SU-DHL-6 (cell line): ENCODE data around the gene GNS.

Experiments
- H2AFZ ChIP-seq: fragments of 200-600 bp; sonication (generic); 2 replicates; pipeline ENCODE4 v1.6.1; 2014; ENCODE audit warnings: low read depth, mild to moderate bottlenecking, moderate library complexity, mixed read lengths, antibody characterized with exemption, low read length; ENCODE audit not compliant: severe bottlenecking
- H3F3A ChIP-seq: fragments of 200-600 bp; shearing (Covaris generic); 2 replicates; pipeline ENCODE4 v1.6.0; 2016; ENCODE audit warnings: antibody characterized with exemption, mild to moderate bottlenecking; ENCODE audit not compliant: insufficient read depth
- H3K27ac ChIP-seq: fragments of 200-600 bp; sonication (generic); 2 replicates; pipeline ENCODE4 v1.5.1; 2016; ENCODE audit warnings: low read depth, mild to moderate bottlenecking, low read length, moderate library complexity, mixed read lengths
- H3K27me3 ChIP-seq: fragments of 200-600 bp; sonication (generic), shearing (Covaris generic); 2 replicates; pipeline ENCODE4 v1.6.0; 2014; ENCODE audit warnings: mild to moderate bottlenecking, low read length
- H3K36me3 ChIP-seq: fragments of 200-600 bp; sonication (generic); 2 replicates; pipeline ENCODE4 v1.6.1; 2014; ENCODE audit warnings: mild to moderate bottlenecking, low read length, mixed read lengths
- H3K4me2 ChIP-seq: fragments of 300-600, 200-600 bp; shearing (Covaris generic), sonication (generic); 2 replicates; pipeline ENCODE4 v1.6.0; 2014; ENCODE audit warnings: low read length, low read depth, mild to moderate bottlenecking; ENCODE audit not compliant: poor library complexity, severe bottlenecking
- H3K4me3 ChIP-seq: fragments of 200-600 bp; sonication (generic); 2 replicates; pipeline ENCODE4 v1.5.1; 2014; ENCODE audit warnings: antibody characterized with exemption, low read length, mild to moderate bottlenecking, mixed read lengths; ENCODE audit not compliant: insufficient read depth, poor library complexity, severe bottlenecking
- H3K79me2 ChIP-seq: fragments of 200-600 bp; sonication (generic); 2 replicates; pipeline ENCODE4 v1.6.1; 2014; ENCODE audit warnings: mild to moderate bottlenecking, low read length, moderate library complexity; ENCODE audit not compliant: insufficient read depth
- H3K9ac ChIP-seq: fragments of 200-600 bp; sonication (generic); 2 replicates; pipeline ENCODE4 v1.7.0; 2014; ENCODE audit warnings: mild to moderate bottlenecking, low read length
- H3K9me2 ChIP-seq: fragments of 200-600 bp; sonication (generic); replicated peaks from 2 replicates; pipeline ENCODE4 v1.6.1; 2014; ENCODE audit warnings: low read length; ENCODE audit not compliant: insufficient read depth
- H3K9me3 ChIP-seq: fragments of 200-600 bp; sonication (generic); 2 replicates; pipeline ENCODE4 v1.6.1; 2014; ENCODE audit warnings: low read length, mixed read lengths; ENCODE audit not compliant: insufficient read depth
- H4K20me1 ChIP-seq: fragments of 200-600 bp; sonication (generic); 2 replicates; pipeline ENCODE4 v1.6.1; 2014; ENCODE audit warnings: low read depth, mild to moderate bottlenecking, antibody characterized with exemption, low read length, moderate library complexity, mixed read lengths
- EZH2phosphoT487 ChIP-seq: fragments of 200-600 bp; sonication (generic), shearing (Covaris generic); conservative IDR thresholded peaks from 2 replicates; pipeline ENCODE4 v1.6.1; 2018; ENCODE audit warnings: mild to moderate bottlenecking, antibody characterized with exemption, low read length, moderate library complexity, mixed read lengths
- TF ChIP-seq, protein P1 (sequence below): fragments of 200-600 bp; sonication (generic); IDR thresholded peaks from one replicate; pipeline ENCODE4 v1.5.1; 2017; ENCODE audit warnings: antibody characterized with exemption, mild to moderate bottlenecking, low read length, moderate library complexity; ENCODE audit not compliant: insufficient read depth, poor library complexity, severe bottlenecking

GNS gene

DNA sequence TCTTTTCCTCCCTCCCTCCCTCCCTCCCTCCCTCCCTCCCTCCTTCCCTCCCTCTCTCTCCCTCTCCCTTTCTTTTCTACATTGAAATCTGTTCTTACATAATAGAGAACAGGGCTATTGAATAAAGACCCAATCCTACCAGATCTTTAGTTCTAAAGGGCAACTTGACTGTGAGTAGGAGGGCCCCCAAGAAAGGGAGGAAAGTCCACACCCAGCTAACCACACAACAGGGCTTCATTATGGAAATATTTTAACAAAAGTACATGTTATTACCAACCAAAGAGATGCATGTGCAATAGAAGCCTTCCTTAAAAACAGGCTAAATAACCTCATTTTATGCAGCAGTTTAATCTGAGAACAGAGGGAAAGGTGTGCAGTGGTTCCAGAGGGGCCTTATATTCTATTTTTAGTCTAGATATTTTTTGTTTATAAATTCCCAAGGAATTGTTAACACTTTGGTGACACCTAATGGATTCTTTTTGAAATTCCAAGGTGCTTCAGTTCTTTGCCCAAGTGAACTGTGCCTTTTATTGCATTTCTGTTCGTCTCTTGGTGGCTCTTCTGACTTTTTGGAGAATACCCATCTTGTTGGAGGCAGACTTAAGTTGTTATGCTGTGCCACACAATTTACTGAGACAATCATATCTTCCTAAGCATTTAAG lies 63.0 kb downstream of the GNS start:
- Histone ChIP-seq H3K4me3 (no peak overlapping the region), H3K9me2 (no peaks in the 10 kb centered on the region), H3K36me3 (no peaks in the 10 kb centered on the region), H3K79me2 (no peaks in the 10 kb centered on the region), H2AFZ (no peak overlapping the region), H3K27me3 (no peaks in the 10 kb centered on the region), H3K27ac (no peak overlapping the region), H3K9me3 (no peaks in the 10 kb centered on the region), H3K9ac (no peak overlapping the region), H4K20me1 (no peaks in the 10 kb centered on the region), H3F3A (peaks cover 8% of the 10 kb centered on the region; the same call in 1 of the 2 replicates), H3K4me2 (no peak overlapping the region)
- TF ChIP-seq EZH2phosphoT487: no peak
- TF ChIP-seq, protein P1, sequence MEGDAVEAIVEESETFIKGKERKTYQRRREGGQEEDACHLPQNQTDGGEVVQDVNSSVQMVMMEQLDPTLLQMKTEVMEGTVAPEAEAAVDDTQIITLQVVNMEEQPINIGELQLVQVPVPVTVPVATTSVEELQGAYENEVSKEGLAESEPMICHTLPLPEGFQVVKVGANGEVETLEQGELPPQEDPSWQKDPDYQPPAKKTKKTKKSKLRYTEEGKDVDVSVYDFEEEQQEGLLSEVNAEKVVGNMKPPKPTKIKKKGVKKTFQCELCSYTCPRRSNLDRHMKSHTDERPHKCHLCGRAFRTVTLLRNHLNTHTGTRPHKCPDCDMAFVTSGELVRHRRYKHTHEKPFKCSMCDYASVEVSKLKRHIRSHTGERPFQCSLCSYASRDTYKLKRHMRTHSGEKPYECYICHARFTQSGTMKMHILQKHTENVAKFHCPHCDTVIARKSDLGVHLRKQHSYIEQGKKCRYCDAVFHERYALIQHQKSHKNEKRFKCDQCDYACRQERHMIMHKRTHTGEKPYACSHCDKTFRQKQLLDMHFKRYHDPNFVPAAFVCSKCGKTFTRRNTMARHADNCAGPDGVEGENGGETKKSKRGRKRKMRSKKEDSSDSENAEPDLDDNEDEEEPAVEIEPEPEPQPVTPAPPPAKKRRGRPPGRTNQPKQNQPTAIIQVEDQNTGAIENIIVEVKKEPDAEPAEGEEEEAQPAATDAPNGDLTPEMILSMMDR: no peak

DNA sequence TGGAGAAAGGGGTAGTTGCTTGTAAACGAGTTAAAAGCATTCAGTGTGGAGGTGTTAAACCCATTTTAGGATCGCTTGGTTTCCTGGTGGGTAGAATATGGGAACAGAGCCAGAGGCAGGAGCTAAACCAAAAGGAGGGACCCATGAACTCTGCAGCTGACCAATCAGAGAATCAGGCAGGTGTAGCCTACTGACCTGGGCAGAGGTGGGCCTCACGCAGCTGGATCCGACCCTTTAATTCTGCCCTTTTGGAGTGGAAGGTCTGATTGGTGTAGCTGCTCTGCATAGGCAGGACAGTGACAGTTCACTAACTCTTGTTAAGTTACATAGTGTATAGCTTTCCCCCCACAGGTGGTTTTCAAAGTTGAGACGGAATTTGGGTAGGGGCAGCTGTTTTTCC lies 63.7 kb downstream of the GNS start:
- H3K4me2 ChIP-seq: no peak overlapping the region

DNA sequence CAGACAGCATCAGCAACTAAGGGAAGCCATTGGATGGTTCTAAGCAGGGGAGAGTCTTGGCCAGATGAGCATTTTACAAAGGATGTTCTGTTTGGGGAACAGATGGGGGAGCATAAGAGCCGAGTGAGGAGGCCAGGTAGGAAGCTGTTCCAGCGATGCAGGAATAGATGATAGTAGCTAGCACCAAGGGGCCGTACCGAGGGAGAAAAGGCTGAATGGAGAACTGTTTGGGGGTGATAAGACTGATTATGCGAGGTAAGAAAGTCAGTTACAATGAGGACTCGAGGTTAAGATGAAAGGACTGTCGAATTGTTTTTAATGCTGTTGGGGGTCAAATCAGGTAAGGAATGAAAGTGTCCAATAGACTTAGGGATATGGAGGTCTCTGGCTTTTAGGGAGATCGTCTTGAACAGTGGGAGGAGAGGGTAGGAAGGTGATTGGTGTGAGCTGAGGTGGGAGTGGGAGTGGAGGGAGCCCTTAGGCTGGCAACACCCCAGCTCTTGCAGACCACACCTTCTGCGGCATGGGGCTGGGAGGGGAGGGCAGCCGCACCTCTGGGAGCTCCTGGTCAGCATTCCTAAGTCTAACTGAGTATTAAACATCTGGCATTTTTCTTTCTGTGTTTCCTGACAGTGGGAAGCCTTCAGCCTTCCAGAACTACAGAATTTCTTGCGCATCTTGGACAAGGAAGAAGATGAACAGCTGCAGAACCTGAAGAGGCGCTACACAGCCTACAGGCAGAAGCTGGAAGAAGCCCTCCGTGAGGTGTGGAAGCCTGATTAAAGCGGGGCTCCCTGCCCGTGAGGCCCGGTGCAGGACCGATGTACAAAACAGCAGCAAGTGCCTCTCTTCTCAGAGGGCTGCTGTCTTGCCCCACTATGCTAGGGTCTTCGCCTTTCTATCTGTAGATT lies 64.8 kb downstream of the GNS start:
- no peaks in the 10 kb centered on the region; the same call in 1 of the 2 replicates for H3K36me3 ChIP-seq
- H3K9ac ChIP-seq: no peak overlapping the region
- no peaks in the 10 kb centered on the region for H3K9me3 ChIP-seq
- H4K20me1 ChIP-seq: no peaks in the 10 kb centered on the region
- H3K4me2 ChIP-seq: no peak overlapping the region
- H3F3A ChIP-seq: peaks cover 8% of the 10 kb centered on the region; the same call in 1 of the 2 replicates
- no peak overlapping the region for H3K27ac ChIP-seq
- no peaks in the 10 kb centered on the region for H3K9me2 ChIP-seq
- no peaks in the 10 kb centered on the region for H3K27me3 ChIP-seq
- H3K79me2 ChIP-seq: no peaks in the 10 kb centered on the region
- TF ChIP-seq, protein P1: no peak
- TF ChIP-seq EZH2phosphoT487: no peak
- no peak overlapping the region for H3K4me3 ChIP-seq
- no peak overlapping the region for H2AFZ ChIP-seq

More for the DNA sequence above, 63.7 kb downstream of the GNS start:
- Histone ChIP-seq H2AFZ (no peak overlapping the region), H4K20me1 (no peaks in the 10 kb centered on the region), H3K9me3 (no peaks in the 10 kb centered on the region), H3K79me2 (no peaks in the 10 kb centered on the region), H3K27ac (no peak overlapping the region), H3F3A (peaks cover 8% of the 10 kb centered on the region; the same call in 1 of the 2 replicates), H3K9me2 (no peaks in the 10 kb centered on the region), H3K9ac (no peak overlapping the region), H3K27me3 (no peaks in the 10 kb centered on the region), H3K36me3 (no peaks in the 10 kb centered on the region), H3K4me3 (no peak overlapping the region)
- no peak for TF ChIP-seq EZH2phosphoT487
- TF ChIP-seq, protein P1: no peak
